Activated CD4-positive, alpha-beta T cell treated with anti-CD3 and anti-CD28 coated beads for 1 hour (primary cell): ENCODE data around the gene CAPN14.
"Not testable (repeated sequence)": the region's sequence is repeated elsewhere in the genome, so short reads cannot be mapped to it uniquely, and the experiment has no call there.

ENCODE experiments used
- DNase-seq: peaks from one replicate; pipeline ENCODE4 v3.0.0-alpha.2; 2020

CAPN14 gene

GRCh38 chr2:31192396-31192795, 24.9 kb downstream of the CAPN14 start:
- no peak for DNase-seq

GRCh38 chr2:31191931-31192330, 25.4 kb downstream of the CAPN14 start:
- DNase-seq: no peak

GRCh38 chr2:31190188-31190587, 27.1 kb downstream of the CAPN14 start:
- no peak for DNase-seq

- DNase-seq: no peak
These were observed 28.2 kb downstream of the CAPN14 start for GRCh38 chr2:31189141-31189540.

- no peak for DNase-seq
These were observed 29.2 kb downstream of the CAPN14 start for GRCh38 chr2:31188131-31188530.

GRCh38 chr2:31187166-31187565, 30.1 kb downstream of the CAPN14 start:
- no peak for DNase-seq

- not testable (repeated sequence) for DNase-seq
These were observed 33.3 kb downstream of the CAPN14 start for GRCh38 chr2:31183973-31184372.

GRCh38 chr2:31176742-31177141, 40.6 kb downstream of the CAPN14 start:
- no peak for DNase-seq

GRCh38 chr2:31171142-31171541, 46.2 kb downstream of the CAPN14 start:
- DNase-seq: no peak

GRCh38 chr2:31170071-31170698, 47.1 kb downstream of the CAPN14 start:
- peak; percentile 15 for DNase-seq

GRCh38 chr2:31168291-31168690, 49.0 kb downstream of the CAPN14 start:
- DNase-seq: no peak

GRCh38 chr2:31166925-31167324, 50.4 kb downstream of the CAPN14 start:
- DNase-seq: no peak

- DNase-seq: no peak
These were observed 54.2 kb downstream of the CAPN14 start for GRCh38 chr2:31163011-31163539.

GRCh38 chr2:31161637-31162036, 55.7 kb downstream of the CAPN14 start:
- DNase-seq: no peak

GRCh38 chr2:31151501-31151900, 65.8 kb downstream of the CAPN14 start:
- no peak for DNase-seq

- no peak for DNase-seq
These were observed 67.1 kb downstream of the CAPN14 start for GRCh38 chr2:31150120-31150670.

GRCh38 chr2:31148514-31148913, 68.8 kb downstream of the CAPN14 start:
- DNase-seq: no peak

GRCh38 chr2:31147645-31148044, 69.7 kb downstream of the CAPN14 start:
- DNase-seq: no peak

- no peak for DNase-seq
These were observed 75.2 kb downstream of the CAPN14 start for GRCh38 chr2:31142110-31142509.

- DNase-seq: no peak
These were observed 75.8 kb downstream of the CAPN14 start for GRCh38 chr2:31141443-31142085.

GRCh38 chr2:31140151-31140550, 77.2 kb downstream of the CAPN14 start:
- no peak for DNase-seq

- no peak for DNase-seq
These were observed 77.6 kb downstream of the CAPN14 start for GRCh38 chr2:31139671-31140070.

GRCh38 chr2:31138037-31138962, 79.0 kb downstream of the CAPN14 start, which contains the start of gene GALNT14:
GALNT14 (minus strand) TSS chr2:31138440; CDS start chr2:31138086, 354 bp downstream.
- no peak for DNase-seq
